GM23338 (cell line): ENCODE data around the gene RALGPS1. TPM values are rescaled to one million over a fixed set of nuclear protein-coding genes. Genes with fewer than 3 reads are reported as not detected.

Experiments used
- ATAC-seq: fragments of 200-7000 bp; cut with Tn5 transposase; 3 replicates; pipeline ENCODE4 v1.9.1; 2020
- DNase-seq: peaks from one replicate; pipeline ENCODE4 v3.0.0-alpha.2; 2015; ENCODE audit warnings: low spot score
- H2AFZ ChIP-seq: fragments of 200-600 bp; sonication (generic); 2 replicates; pipeline ENCODE4 v1.8.0; 2016; ENCODE audit warnings: antibody characterized with exemption, mild to moderate bottlenecking, moderate library complexity
- H3F3A ChIP-seq: fragments of 200-600 bp; sonication (generic); replicated peaks from 2 replicates; pipeline ENCODE4 v1.8.0; 2017; ENCODE audit warnings: antibody characterized with exemption, mixed run types, low read depth
- H3K27ac ChIP-seq: fragments of 200-600 bp; sonication (generic); 2 replicates; pipeline ENCODE4 v1.6.1; 2016; ENCODE audit warnings: low read depth
- H3K27me3 ChIP-seq: fragments of 200-600 bp; sonication (generic); 2 replicates; pipeline ENCODE4 v1.8.0; 2016; ENCODE audit warnings: mild to moderate bottlenecking, mixed run types, moderate library complexity; ENCODE audit not compliant: insufficient read depth
- H3K36me3 ChIP-seq: fragments of 200-600 bp; sonication (generic); 2 replicates; pipeline ENCODE4 v1.8.0; 2016; ENCODE audit warnings: mild to moderate bottlenecking; ENCODE audit not compliant: insufficient read depth
- H3K4me1 ChIP-seq: fragments of 200-600 bp; sonication (generic); 2 replicates; pipeline ENCODE4 v1.8.0; 2016; ENCODE audit warnings: mild to moderate bottlenecking, moderate library complexity; ENCODE audit not compliant: insufficient read depth
- H3K4me2 ChIP-seq: fragments of 200-600 bp; sonication (generic); 2 replicates; pipeline ENCODE4 v1.7.1; 2017; ENCODE audit warnings: mixed run types
- H3K4me3 ChIP-seq: fragments of 200-600 bp; sonication (generic); 2 replicates; pipeline ENCODE4 v1.6.1; 2016; ENCODE audit warnings: mixed run types
- H3K79me2 ChIP-seq: fragments of 200-600 bp; sonication (generic); replicated peaks from 2 replicates; pipeline ENCODE4 v1.8.0; 2017; ENCODE audit warnings: mild to moderate bottlenecking; ENCODE audit not compliant: insufficient read depth
- H3K9me2 ChIP-seq: fragments of 200-600 bp; sonication (generic); 2 replicates; pipeline ENCODE4 v1.8.0; 2017; ENCODE audit not compliant: insufficient read depth
- H4K20me1 ChIP-seq: fragments of 200-600 bp; sonication (generic); replicated peaks from 2 replicates; pipeline ENCODE4 v1.8.0; 2017; ENCODE audit warnings: mild to moderate bottlenecking; ENCODE audit not compliant: insufficient read depth
- H3K27ac Mint-ChIP-seq: 2 replicates; pipeline ENCODE4 v1.8.0; 2020; ENCODE audit warnings: inconsistent platforms, mild to moderate bottlenecking, moderate library complexity, mixed read lengths
- H3K27me3 Mint-ChIP-seq: 3 replicates; pipeline ENCODE4 v1.8.0; 2022; ENCODE audit warnings: low read depth, mild to moderate bottlenecking, moderate library complexity, mixed read lengths, inconsistent platforms; ENCODE audit not compliant: insufficient read depth, poor library complexity
- H3K36me3 Mint-ChIP-seq: 3 replicates; pipeline ENCODE4 v1.8.0; 2021; ENCODE audit warnings: low read depth, mild to moderate bottlenecking, inconsistent platforms, moderate library complexity, mixed read lengths
- H3K4me1 Mint-ChIP-seq: 3 replicates; pipeline ENCODE4 v1.8.0; 2020; ENCODE audit warnings: mild to moderate bottlenecking, inconsistent platforms, mixed read lengths
- H3K4me3 Mint-ChIP-seq: 3 replicates; pipeline ENCODE4 v1.8.0; 2021; ENCODE audit warnings: moderate library complexity, mild to moderate bottlenecking, inconsistent platforms, mixed read lengths
- H3K9me3 Mint-ChIP-seq: 3 replicates; pipeline ENCODE4 v1.8.0; 2020; ENCODE audit warnings: moderate library complexity, mild to moderate bottlenecking, inconsistent platforms, mixed read lengths
- CREB1 ChIP-seq: fragments of 250-450 bp; sonication (Bioruptor Pico); IDR thresholded peaks from 2 replicates; pipeline ENCODE4 v1.5.0; 2020; ENCODE audit warnings: low read depth, mild to moderate bottlenecking, moderate library complexity
- CTCF ChIP-seq, 2 experiments: fragments of 200-600 bp in 1 of 2; sonication (generic) in 1 of 2; conservative IDR thresholded peaks; 2 replicates each; pipeline versions ENCODE4 v1.5.1 to v1.6.1; 2016 to 2017; ENCODE audit warnings: antibody characterized with exemption in 2 of 2, low read depth in 2 of 2, mild to moderate bottlenecking in 2 of 2, moderate library complexity in 1 of 2
- ETS1 ChIP-seq: IDR thresholded peaks from 2 replicates; pipeline ENCODE4 v1.6.1; 2016; ENCODE audit warnings: antibody characterized with exemption
- EZH2 ChIP-seq: fragments of 200-600 bp; sonication (generic); IDR thresholded peaks from one replicate; pipeline ENCODE4 v1.8.0; 2017; ENCODE audit warnings: antibody characterized with exemption, mild to moderate bottlenecking, low read depth; ENCODE audit not compliant: unreplicated experiment
- EZH2phosphoT487 ChIP-seq: fragments of 200-600 bp; sonication (generic); IDR thresholded peaks from one replicate; pipeline ENCODE4 v1.8.1; 2018; ENCODE audit warnings: antibody characterized with exemption; ENCODE audit not compliant: unreplicated experiment
- JUNB ChIP-seq: IDR thresholded peaks from one replicate; pipeline ENCODE4 v1.6.1; 2016; ENCODE audit warnings: antibody characterized with exemption; ENCODE audit not compliant: unreplicated experiment
- NANOG ChIP-seq: IDR thresholded peaks from 2 replicates; pipeline ENCODE4 v1.6.1; 2016; ENCODE audit warnings: antibody characterized with exemption, borderline replicate concordance
- REST ChIP-seq: IDR thresholded peaks from one replicate; pipeline ENCODE4 v1.6.1; 2018; ENCODE audit warnings: antibody characterized with exemption; ENCODE audit not compliant: unreplicated experiment
- STAT1 ChIP-seq: IDR thresholded peaks from one replicate; pipeline ENCODE4 v1.6.1; 2016; ENCODE audit warnings: antibody characterized with exemption; ENCODE audit not compliant: unreplicated experiment
- ZNF114 ChIP-seq: fragments of 250-450 bp; sonication (Bioruptor Pico); IDR thresholded peaks from 2 replicates; pipeline ENCODE4 v1.5.0; 2020; ENCODE audit warnings: mild to moderate bottlenecking, moderate library complexity
- ZNF331 ChIP-seq: fragments of 250-450 bp; sonication (Bioruptor Pico); IDR thresholded peaks from 2 replicates; pipeline ENCODE4 v1.5.0; 2020; ENCODE audit warnings: low read depth, mild to moderate bottlenecking, moderate library complexity
- polyA plus RNA-seq: library from polyadenylated mRNA; unstranded; fragments of >200 nt; fragmentation: Nextera tagmentation; extraction: Ambion mirVana; gene quantifications from 2 replicates; pipeline ENCODE4 v1.2.1, GENCODE V29; 2016
- total RNA-seq: library from RNA; depleted of rRNA; stranded (reverse); fragments of >200 nt; shearing (Covaris generic); gene quantifications from 2 replicates; pipeline ENCODE4 v1.2.3, GENCODE V29; 2014

Gene RALGPS1
- total and polyA plus RNA-seq, 2 experiments from 2014 or later, result 18.2 to 57.1 TPM

GRCh38 chr9:127205952-127206351 is 291.4 kb downstream of the RALGPS1 start (continued):
- no peak for TF ChIP-seq STAT1
- TF ChIP-seq JUNB, result no peak
- no peak for TF ChIP-seq EZH2
- no peak for TF ChIP-seq NANOG
- TF ChIP-seq ZNF114 (CRISPR knock-in tag), result no peak
- TF ChIP-seq REST, result no peak
- no peak for TF ChIP-seq CTCF (conservative IDR thresholded peaks at IDR 0.05; ENCODE audit: low read depth in 2 of 2)
- no peak for TF ChIP-seq CREB1 (CRISPR knock-in tag)

- H3K27ac Mint-ChIP-seq, result no peak overlapping the region
- Histone ChIP-seq H4K20me1 (no peaks in the 10 kb centered on the region), H3K4me3 (no peak overlapping the region), H2AFZ (no peak overlapping the region), H3K36me3 (no peaks in the 10 kb centered on the region), H3K4me2 (no peak overlapping the region), H3F3A (no peaks in the 10 kb centered on the region), H3K27ac (no peak overlapping the region), H3K9me2 (no peaks in the 10 kb centered on the region), H3K79me2 (no peaks in the 10 kb centered on the region), H3K27me3 (no peaks in the 10 kb centered on the region), H3K4me1 (peaks cover 8% of the 10 kb centered on the region)
- TF ChIP-seq ZNF331, result no peak
- TF ChIP-seq CREB1 (CRISPR knock-in tag), result no peak
- no peak for TF ChIP-seq CTCF (conservative IDR thresholded peaks at IDR 0.05; ENCODE audit: low read depth in 2 of 2)
- TF ChIP-seq EZH2phosphoT487, result no peak
- TF ChIP-seq ETS1, result no peak
- TF ChIP-seq STAT1, result no peak
- TF ChIP-seq REST, result no peak
- TF ChIP-seq ZNF114 (CRISPR knock-in tag), result no peak
- peaks cover 22% of the 10 kb centered on the region for H3K4me1 Mint-ChIP-seq
- ATAC-seq (no peak), DNase-seq (no peak)
- no peaks in the 10 kb centered on the region; the same call in 2 of the 3 replicates for H3K9me3 Mint-ChIP-seq
- H3K36me3 Mint-ChIP-seq, result no peaks in the 10 kb centered on the region
- peaks cover 14% of the 10 kb centered on the region for H3K27me3 Mint-ChIP-seq
- no peak overlapping the region for H3K4me3 Mint-ChIP-seq
These were observed 292.1 kb downstream of the RALGPS1 start for GRCh38 chr9:127206666-127207065.
